Measurements from ENCODE around the gene PTPN7.

Gene PTPN7

DNA sequence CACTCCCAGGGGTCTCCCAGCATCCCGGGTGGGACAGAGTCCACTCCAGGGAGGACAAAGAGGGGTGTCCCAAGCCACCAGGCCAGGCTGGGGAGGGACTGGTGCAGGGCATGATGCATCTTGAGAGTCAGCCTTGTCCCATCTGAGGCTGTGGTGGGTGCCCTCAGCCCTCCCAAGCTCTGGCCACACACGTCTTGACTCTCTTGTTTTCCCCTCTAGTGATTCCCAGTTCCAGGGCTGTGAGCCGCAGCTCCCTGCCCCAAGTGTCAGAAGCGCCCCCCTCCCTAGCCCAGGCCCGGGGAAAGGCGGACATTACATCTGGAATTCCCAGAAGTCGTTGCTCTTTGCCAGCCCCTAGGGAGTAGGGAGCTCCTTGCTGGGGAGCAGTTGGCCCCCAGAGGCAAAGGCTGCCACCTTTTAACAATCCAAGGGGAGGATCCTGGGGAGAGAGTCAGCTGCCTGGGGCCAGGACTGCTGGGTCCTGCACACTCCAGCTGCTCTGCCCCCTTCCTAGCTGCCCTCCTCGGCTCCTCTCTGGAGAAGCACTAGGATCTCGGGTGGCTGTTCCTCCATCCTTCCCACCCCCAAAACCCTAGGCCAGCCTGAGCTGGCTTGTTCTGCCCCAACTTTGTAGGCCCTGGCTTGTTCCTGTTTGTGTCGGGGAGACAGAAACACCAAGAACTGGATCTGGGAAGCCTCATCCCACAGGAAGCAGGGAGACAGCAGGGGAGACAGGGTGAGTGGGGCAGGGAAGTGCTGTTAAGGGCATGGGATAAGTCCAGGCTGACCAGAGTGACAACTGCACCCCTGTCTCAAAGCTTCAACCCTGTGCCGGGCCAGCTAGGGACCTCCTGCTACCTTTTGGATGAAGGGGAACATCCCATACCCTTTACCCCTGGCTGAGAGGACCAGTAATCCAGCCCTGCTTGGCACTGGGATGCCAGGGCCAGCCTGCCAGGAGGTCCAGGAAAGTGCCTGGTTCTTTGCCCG lies 3.2 kb upstream of the PTPN7 start:
- peaks cover 5% of the 10 kb centered on the region for H4K20me1 ChIP-seq (ENCODE audit: insufficient read depth, low read length, poor library complexity, severe bottlenecking)
- H2AFZ ChIP-seq (ENCODE audit: low read length) = no peak overlapping the region
- peaks cover 68% of the 10 kb centered on the region for H3K4me1 ChIP-seq (ENCODE audit: insufficient read depth, low read length, poor library complexity, severe bottlenecking)
- no peak for TF ChIP-seq EZH2phosphoT487 (IDR thresholded peaks at IDR 0.05; ENCODE audit: borderline replicate concordance)
- TF ChIP-seq, protein P1, sequence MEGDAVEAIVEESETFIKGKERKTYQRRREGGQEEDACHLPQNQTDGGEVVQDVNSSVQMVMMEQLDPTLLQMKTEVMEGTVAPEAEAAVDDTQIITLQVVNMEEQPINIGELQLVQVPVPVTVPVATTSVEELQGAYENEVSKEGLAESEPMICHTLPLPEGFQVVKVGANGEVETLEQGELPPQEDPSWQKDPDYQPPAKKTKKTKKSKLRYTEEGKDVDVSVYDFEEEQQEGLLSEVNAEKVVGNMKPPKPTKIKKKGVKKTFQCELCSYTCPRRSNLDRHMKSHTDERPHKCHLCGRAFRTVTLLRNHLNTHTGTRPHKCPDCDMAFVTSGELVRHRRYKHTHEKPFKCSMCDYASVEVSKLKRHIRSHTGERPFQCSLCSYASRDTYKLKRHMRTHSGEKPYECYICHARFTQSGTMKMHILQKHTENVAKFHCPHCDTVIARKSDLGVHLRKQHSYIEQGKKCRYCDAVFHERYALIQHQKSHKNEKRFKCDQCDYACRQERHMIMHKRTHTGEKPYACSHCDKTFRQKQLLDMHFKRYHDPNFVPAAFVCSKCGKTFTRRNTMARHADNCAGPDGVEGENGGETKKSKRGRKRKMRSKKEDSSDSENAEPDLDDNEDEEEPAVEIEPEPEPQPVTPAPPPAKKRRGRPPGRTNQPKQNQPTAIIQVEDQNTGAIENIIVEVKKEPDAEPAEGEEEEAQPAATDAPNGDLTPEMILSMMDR (conservative IDR thresholded peaks at IDR 0.05; ENCODE audit: low read length) = no peak
- H3K4me2 ChIP-seq (ENCODE audit: low read depth, low read length, poor library complexity, severe bottlenecking) = peak overlapping the region; percentile 96
- H3K79me2 ChIP-seq (ENCODE audit: insufficient read depth, low read length) = peaks cover 63% of the 10 kb centered on the region
- H3K36me3 ChIP-seq (ENCODE audit: insufficient read depth, low read length) = no peaks in the 10 kb centered on the region
- peaks cover 6% of the 10 kb centered on the region for H3F3A ChIP-seq (ENCODE audit: low read depth)
- no peaks in the 10 kb centered on the region for H3K9me3 ChIP-seq (ENCODE audit: insufficient read depth, low read depth, low read length)
- no peaks in the 10 kb centered on the region for H3K27me3 ChIP-seq (ENCODE audit: insufficient read depth, low read length, poor library complexity, severe bottlenecking)
- H3K9ac ChIP-seq (ENCODE audit: low read depth, low read length, poor library complexity, severe bottlenecking) = peak overlapping the region; percentile 100
- no peaks in the 10 kb centered on the region for H3K9me2 ChIP-seq (replicated peaks; ENCODE audit: low read depth, low read length)
- H3K4me3 ChIP-seq (ENCODE audit: low read length, poor library complexity, severe bottlenecking) = peak overlapping the region; percentile 98

DNA sequence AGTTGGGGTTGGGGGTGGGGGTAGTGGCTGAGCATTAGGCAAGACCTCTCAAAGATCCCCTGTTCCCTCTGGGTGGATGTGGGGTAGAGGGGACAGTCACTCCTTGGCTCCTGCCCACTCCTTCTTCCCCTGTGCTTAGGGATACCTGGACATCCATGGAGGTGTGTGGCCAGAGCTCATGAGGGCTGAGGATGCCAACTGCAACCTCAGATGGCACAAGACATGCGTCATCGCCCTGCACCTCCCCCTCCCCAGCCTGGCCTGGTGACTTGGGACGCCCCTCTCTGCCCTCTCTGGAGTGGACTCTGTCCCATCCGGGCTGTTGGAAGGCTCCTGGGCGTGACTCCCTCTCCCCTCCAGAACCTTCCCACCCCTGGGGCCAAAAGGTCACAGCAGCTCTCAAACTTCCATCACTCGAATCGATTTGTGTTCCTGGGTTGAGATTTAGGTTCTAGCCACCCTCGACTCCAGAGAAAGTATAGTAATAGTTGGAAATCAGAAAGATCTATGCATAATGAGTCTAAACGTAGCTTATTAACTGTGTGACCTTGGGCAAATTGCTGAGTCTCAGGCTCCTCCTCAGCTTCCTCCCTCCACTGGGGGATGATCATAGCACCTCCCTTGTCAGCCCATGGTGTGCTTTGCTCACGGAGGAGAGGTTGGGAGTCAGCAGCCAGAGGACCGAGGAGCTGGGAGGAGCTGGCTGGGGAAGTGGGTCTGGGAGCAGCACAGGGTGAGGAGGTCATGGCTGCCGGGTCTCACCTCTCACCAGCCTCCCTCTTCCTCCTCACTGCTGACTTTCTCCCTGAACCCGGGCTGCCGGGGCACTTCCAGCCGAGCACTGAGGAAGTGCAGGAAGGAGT lies 2.2 kb upstream of the PTPN7 start:
- no peaks in the 10 kb centered on the region for H3K9me2 ChIP-seq (replicated peaks; ENCODE audit: low read depth, low read length)
- peak overlapping the region; percentile 96 for H3K4me2 ChIP-seq (ENCODE audit: low read depth, low read length, poor library complexity, severe bottlenecking)
- peaks cover 15% of the 10 kb centered on the region for H4K20me1 ChIP-seq (ENCODE audit: insufficient read depth, low read length, poor library complexity, severe bottlenecking)
- no peak overlapping the region for H2AFZ ChIP-seq (ENCODE audit: low read length)
- H3K9ac ChIP-seq (ENCODE audit: low read depth, low read length, poor library complexity, severe bottlenecking) = peak overlapping the region; percentile 100
- peak overlapping the region; percentile 98 for H3K4me3 ChIP-seq (ENCODE audit: low read length, poor library complexity, severe bottlenecking)
- peaks cover 4% of the 10 kb centered on the region; the same call in 1 of the 2 replicates for H3K36me3 ChIP-seq (ENCODE audit: insufficient read depth, low read length)
- TF ChIP-seq, protein P1 (conservative IDR thresholded peaks at IDR 0.05; ENCODE audit: low read length) = no peak
- no peak for TF ChIP-seq EZH2phosphoT487 (IDR thresholded peaks at IDR 0.05; ENCODE audit: borderline replicate concordance)
- H3K4me1 ChIP-seq (ENCODE audit: insufficient read depth, low read length, poor library complexity, severe bottlenecking) = peaks cover 72% of the 10 kb centered on the region
- H3K27me3 ChIP-seq (ENCODE audit: insufficient read depth, low read length, poor library complexity, severe bottlenecking) = no peaks in the 10 kb centered on the region
- no peaks in the 10 kb centered on the region for H3K9me3 ChIP-seq (ENCODE audit: insufficient read depth, low read depth, low read length)
- peaks cover 6% of the 10 kb centered on the region for H3F3A ChIP-seq (ENCODE audit: low read depth)
- H3K79me2 ChIP-seq (ENCODE audit: insufficient read depth, low read length) = peaks cover 72% of the 10 kb centered on the region

DNA sequence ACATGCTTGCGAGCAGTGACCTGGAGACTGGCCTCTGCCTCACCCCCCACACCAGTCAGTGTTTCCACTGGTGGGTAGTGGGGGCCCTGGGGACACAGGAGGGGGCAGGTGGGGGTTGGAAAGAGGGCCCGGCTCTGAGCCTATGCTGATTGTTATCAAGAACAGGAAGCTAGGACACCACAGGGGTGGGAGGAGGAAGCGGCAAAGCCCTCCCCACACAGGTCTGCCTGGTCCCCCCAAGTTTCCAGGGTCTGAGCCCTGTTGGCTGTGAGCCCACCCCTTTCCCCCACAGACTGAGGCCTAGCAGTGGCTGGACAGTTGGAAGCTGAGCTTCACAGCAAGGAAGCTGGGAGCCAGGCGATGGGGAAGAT lies 1.6 kb upstream of the PTPN7 start:
- Histone ChIP-seq H3K27me3 (ENCODE audit: insufficient read depth, low read length, poor library complexity, severe bottlenecking) (no peaks in the 10 kb centered on the region), H3K79me2 (ENCODE audit: insufficient read depth, low read length) (peaks cover 79% of the 10 kb centered on the region), H3K9me2 (replicated peaks; ENCODE audit: low read depth, low read length) (no peaks in the 10 kb centered on the region), H2AFZ (ENCODE audit: low read length) (no peak overlapping the region), H3F3A (ENCODE audit: low read depth) (peaks cover 6% of the 10 kb centered on the region), H3K9me3 (ENCODE audit: insufficient read depth, low read depth, low read length) (no peaks in the 10 kb centered on the region), H3K4me2 (ENCODE audit: low read depth, low read length, poor library complexity, severe bottlenecking) (peak overlapping the region; percentile 96), H3K4me1 (ENCODE audit: insufficient read depth, low read length, poor library complexity, severe bottlenecking) (peaks cover 77% of the 10 kb centered on the region), H4K20me1 (ENCODE audit: insufficient read depth, low read length, poor library complexity, severe bottlenecking) (peaks cover 21% of the 10 kb centered on the region), H3K36me3 (ENCODE audit: insufficient read depth, low read length) (peaks cover 8% of the 10 kb centered on the region; the same call in 1 of the 2 replicates), H3K9ac (ENCODE audit: low read depth, low read length, poor library complexity, severe bottlenecking) (peak overlapping the region; percentile 100), H3K4me3 (ENCODE audit: low read length, poor library complexity, severe bottlenecking) (peak overlapping the region; percentile 98)
- TF ChIP-seq, protein P1 (conservative IDR thresholded peaks at IDR 0.05; ENCODE audit: low read length) = no peak
- no peak for TF ChIP-seq EZH2phosphoT487 (IDR thresholded peaks at IDR 0.05; ENCODE audit: borderline replicate concordance)
